Measurements from ENCODE around the gene SPINK4.

Gene SPINK4

DNA sequence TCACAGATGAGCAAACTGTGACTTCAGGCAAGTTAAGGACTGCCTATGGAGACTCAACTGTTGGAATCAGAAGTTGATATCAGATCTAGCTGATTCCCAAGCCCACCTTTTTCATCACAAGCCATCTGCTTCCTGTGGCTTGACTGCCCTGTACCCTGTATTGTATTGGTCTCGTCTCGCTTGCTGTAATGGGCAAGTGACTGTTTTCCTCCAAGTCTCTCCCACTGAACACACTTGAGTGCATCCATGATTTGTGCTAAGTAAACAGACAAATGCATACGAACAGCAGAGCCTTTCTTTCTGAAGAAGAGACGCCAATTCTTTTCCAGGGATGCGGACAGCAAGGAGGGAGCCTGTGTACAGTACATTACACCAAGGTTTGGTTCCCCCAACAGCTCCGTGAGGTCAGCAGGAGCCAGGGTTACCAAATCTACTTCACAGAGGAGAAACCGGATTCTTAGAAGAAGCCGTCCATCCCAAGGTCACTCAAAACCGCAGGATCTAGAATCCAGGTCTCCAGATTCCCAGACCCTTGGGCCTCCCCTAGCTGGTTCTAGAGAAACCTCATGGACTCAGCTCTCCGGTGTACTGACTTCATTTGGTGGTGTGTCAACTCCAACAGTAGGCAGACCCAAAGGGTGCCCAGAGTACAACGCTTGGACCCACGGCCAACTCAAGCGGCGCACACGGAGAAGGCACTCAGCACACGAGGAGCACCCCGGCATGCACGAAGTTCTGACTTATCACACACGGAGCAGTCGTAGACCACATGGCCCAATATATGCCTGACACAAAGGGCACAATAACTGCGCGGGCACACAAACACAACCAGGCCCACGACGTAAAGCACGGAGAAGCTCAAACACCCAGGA, 23.4 kb downstream of the SPINK4 start:
- FAIRE-seq: no peak

DNA sequence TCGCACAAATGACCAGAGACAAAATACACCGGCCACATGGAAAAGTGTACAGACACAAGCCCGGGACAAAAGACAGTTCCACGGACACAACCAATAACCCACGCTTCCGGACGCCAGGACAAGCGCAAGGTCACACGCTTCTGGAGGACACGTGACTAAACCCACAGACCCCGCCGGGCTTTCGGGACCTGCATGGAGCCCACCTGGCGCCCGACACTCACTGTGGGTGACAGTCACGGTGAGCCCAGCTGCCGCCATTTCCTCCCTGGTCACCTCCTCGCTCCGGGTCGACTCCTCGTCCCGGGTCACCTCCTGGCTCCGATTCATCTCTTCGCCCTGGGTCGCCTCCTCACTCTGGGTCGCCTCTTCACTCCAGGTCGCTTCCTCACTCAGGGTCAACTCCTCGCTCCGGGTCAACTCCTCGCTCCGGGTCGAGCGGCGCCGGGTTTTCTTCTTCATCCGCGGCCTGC, 24.1 kb downstream of the SPINK4 start:
- no peak for FAIRE-seq

DNA sequence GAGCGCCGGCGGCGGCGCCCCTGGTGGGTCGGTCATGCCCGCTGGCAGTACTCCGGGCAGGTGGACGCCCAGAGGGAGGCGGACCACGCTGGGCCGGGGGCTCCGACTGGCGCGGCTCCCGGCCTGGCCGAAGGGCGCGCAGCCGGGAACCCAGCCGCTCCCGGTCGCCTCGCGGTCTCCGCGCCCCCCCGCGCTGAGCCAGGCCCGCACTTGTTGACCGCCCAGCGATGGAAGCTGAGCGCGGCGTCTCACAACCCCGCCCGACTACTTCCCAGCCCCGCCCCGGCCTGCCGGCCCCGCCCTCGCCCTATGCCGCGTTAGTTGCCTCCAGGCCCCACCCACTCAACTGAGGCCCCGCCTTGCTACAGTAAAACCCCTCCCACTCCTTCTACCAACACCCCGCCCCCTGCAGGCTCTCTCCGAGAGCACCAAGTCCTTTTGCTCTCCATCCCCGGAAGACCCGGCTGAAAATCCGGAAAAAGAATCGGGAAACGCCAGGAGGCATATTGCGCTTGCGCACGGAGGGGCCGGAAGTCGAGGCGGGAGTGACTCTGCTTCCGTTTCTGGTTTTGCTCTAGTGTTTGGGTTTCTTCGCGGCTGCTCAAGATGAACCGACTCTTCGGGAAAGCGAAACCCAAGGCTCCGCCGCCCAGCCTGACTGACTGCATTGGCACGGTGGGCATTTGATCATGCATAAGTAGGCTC, 24.7 kb downstream of the SPINK4 start, which contains the start of the genes BAG1 and CHMP5:
TSS of gene BAG1 (minus strand) at position 236 of the 705 bp plus-strand sequence.
TSS of gene CHMP5 (plus strand) at position 577 of the 705 bp plus-strand sequence. CDS start at position 607, 30 bp downstream.
- peak; percentile 76 for FAIRE-seq

DNA sequence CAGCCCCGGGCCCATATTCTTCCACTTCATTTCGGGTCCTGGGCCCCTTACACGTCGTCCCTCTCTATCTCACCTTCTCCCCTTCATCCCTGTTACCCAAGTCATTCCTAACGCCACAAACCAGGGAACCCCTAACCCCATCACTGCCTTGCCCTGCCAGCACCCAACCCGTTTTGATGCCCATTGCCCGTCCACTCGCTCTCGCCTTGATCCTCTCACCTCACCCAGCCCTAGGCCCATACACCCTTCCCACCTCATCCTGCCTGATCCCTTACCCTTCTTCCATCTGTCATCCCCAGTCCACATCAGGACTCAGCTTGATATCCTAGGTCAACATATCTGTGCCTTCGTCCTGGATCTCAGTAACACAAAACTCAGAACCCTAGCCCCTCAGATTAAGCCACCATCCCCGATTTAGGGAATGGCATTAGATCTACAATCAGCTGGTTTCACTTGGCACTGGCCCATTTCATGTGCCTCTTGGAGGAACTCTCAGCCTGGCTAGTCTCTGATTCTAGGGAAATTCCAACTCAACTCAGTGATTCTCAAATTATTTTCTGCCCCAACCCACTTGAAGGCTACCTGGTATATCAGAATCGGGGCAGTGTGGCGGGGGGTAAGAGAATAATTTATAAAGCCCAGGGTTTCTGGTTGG, 25.4 kb downstream of the SPINK4 start:
- FAIRE-seq: no peak

GRCh38 chr9:33267151-33267767, 27.3 kb downstream of the SPINK4 start:
- no peak for FAIRE-seq

DNA sequence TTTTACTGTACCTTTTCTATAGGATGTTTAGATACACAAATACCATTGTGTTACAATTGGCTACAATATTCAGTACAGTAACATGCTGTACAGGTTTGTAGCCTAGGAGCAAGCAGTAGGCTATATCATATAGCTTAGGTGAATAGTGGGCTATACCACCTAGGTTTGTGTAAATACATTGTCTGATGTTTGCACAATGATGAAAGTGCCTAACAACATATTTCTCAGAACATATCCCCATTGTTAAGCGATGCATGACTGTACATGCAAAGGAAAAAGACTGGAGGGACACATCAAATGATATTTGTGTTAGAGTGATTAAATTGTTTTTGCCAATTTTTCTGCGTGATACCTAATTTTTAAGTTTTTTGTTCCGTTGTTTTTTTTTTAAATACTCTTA, 30.2 kb downstream of the SPINK4 start:
- FAIRE-seq: no peak

GRCh38 chr9:33272061-33272460, 32.1 kb downstream of the SPINK4 start:
- FAIRE-seq: no peak

DNA sequence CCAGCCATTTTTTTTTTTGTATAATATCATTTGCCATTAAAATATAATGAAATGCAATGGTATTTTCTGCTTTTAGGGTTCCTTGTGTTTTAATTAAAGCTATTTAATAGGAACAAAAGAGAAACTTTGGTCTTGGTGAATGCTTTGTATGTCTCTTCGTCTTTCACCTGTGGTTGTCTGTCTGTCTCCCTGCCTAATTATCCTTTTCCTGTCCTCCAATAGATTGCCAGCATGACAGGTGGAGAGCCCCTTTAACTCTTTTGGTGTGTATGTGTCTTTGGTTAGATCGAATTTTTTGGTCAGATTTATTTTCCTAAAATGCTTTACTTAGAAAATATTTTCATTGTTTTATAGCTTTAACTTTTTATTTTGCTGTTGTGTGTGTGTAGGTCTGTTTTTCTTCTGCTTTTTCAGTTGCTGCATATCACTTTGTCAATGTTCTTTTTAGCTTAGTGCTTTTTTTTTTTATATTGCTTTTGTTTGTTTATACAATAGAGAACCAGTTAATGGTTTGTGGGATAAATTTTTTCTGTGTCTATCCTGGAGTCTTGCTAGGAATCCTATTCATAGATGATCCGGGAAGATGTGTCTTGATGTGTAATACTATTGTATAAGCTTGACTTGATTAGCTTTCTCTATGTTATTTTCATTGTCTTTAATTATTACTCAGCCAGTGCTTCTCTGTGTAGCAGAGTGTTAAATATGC, 33.5 kb downstream of the SPINK4 start:
- FAIRE-seq: no peak

GRCh38 chr9:33273972-33274328, 34.0 kb downstream of the SPINK4 start:
- FAIRE-seq: no peak

DNA sequence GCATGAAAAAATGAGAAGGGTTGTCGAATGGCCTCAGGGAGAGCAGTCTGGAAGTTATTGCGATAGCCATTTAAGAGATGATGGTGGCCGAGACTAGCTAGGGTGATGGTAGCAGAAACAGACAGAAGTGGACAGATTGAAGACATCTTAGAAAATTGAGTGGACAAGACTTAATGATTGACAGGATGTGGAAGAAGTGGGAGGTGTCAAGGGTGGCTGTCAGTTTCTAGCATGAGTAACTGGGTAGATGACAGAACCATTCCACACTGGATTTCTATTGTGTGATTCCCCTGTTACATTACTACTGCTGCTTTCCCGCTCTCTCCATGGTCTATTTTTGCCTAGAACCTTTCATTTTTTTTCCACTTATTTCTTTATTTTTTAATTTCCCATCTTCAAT, 37.5 kb downstream of the SPINK4 start:
- FAIRE-seq: no peak

GRCh38 chr9:33285502-33285901, 45.5 kb downstream of the SPINK4 start:
- no peak for FAIRE-seq

DNA sequence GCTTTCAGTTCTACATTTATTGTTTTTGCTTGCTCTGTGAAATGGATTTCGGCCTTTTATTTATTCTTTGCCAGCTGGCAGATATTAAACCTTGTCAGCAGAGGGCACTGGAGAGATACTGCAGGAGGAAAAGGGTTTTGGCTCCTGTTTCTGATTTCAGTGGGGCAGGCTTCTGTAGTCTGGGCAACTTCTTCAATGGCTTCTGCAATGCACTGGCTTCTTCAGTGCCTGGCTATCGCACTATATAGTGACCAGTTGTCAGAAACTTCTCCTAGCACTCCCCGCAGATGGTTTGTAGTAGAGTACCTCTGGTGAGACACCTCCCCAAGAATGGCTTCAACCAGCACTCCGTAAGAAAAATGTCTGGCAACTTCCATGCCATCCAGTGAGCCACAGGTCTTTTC, 47.1 kb downstream of the SPINK4 start:
- FAIRE-seq: no peak

GRCh38 chr9:33288235-33288634, 48.3 kb downstream of the SPINK4 start:
- no peak for FAIRE-seq

- FAIRE-seq: no peak
Observed at GRCh38 chr9:33288828-33289483, 49.0 kb downstream of the SPINK4 start.

GRCh38 chr9:33289496-33289895, 49.5 kb downstream of the SPINK4 start:
- FAIRE-seq: no peak

GRCh38 chr9:33289936-33290246, 49.9 kb downstream of the SPINK4 start:
- FAIRE-seq: no peak

- FAIRE-seq: peak; percentile 94
Observed at GRCh38 chr9:33290247-33291030, 50.5 kb downstream of the SPINK4 start, which contains the start of gene NFX1. Gene NFX1, plus strand, starts transcription at chr9:33290516. Its CDS starts 57 bp downstream, at chr9:33290573.

GRCh38 chr9:33291031-33291397, 51.0 kb downstream of the SPINK4 start:
- no peak for FAIRE-seq

- FAIRE-seq: no peak
Observed at GRCh38 chr9:33291901-33292300, 51.9 kb downstream of the SPINK4 start.

DNA sequence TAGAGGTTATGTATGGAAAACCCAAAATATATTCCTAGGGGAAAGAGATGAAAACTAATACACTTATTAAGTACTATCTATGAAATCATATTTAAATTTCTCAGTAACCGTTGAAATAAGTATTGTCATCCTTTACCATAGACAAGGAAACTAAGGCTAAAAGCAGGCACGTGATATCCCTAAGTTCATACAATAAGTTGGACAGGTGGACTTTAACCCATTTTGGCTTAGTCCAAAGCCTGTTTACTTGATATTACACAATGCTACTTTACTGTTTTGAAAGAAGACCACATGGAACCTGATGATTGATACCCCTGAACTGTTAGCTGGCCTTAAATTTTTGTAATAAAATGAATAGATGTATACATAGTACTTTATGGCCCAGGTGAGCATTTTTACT, 53.8 kb downstream of the SPINK4 start:
- FAIRE-seq: no peak

Data from endometrium (tissue), 2 donors.